PC-9 (cell line): ENCODE data around the gene RHOBTB1. TPM values are rescaled to one million over a fixed set of nuclear protein-coding genes. Genes with fewer than 3 reads are reported as not detected.

ENCODE experiments used
- BruUV-seq: library from RNA; stranded (reverse); fragments of 400-500 nt; replicated peaks from 2 replicates; lab custom pipeline; 2021; lab: Mats Ljungman, UMichigan
- CTCF ChIA-PET: fragments of 300-600 bp; sonication (Branson Sonifier 250); formaldehyde crosslinking; loops from one replicate; lab custom pipeline; 2022; ENCODE audit warnings: antibody characterized with exemption; lab: Charles Lee
- POLR2A ChIA-PET: fragments of 300-600 bp; sonication (Branson Sonifier 250); formaldehyde crosslinking; loops from one replicate; lab custom pipeline; 2022; ENCODE audit warnings: antibody characterized with exemption; ENCODE audit not compliant: unreplicated experiment; lab: Charles Lee
- DNase-seq, 2 experiments: peaks; one replicate each; pipeline versions ENCODE4 v3.0.0 to v3.0.0-alpha.2; 2015 to 2022; ENCODE audit warnings: mixed read lengths in 1 of 2
- H2AFZ ChIP-seq: fragments of 200-600 bp; sonication (generic); 2 replicates; pipeline ENCODE4 v1.8.1; 2017; ENCODE audit warnings: antibody characterized with exemption
- H3F3A ChIP-seq: fragments of 200-600 bp; sonication (generic); 2 replicates; pipeline ENCODE4 v1.8.1; 2017; ENCODE audit warnings: antibody characterized with exemption, mild to moderate bottlenecking, low read depth; ENCODE audit not compliant: insufficient read depth
- H3K27ac ChIP-seq: fragments of 200-600 bp; sonication (generic); 2 replicates; pipeline ENCODE4 v1.6.1; 2016; ENCODE audit warnings: mixed run types
- H3K27me3 ChIP-seq: fragments of 200-600 bp; sonication (generic); 2 replicates; pipeline ENCODE4 v1.6.1; 2016; ENCODE audit warnings: low read depth, mixed run types; ENCODE audit not compliant: insufficient read depth
- H3K36me3 ChIP-seq: fragments of 200-600 bp; sonication (generic); 2 replicates; pipeline ENCODE4 v1.6.1; 2016; ENCODE audit warnings: low read depth, mixed run types
- H3K4me1 ChIP-seq: fragments of 200-600 bp; sonication (generic); replicated peaks from 2 replicates; pipeline ENCODE4 v1.6.1; 2016; ENCODE audit warnings: mixed run types; ENCODE audit not compliant: insufficient read depth
- H3K4me2 ChIP-seq: fragments of 200-600 bp; sonication (generic); 2 replicates; pipeline ENCODE4 v1.6.1; 2017; ENCODE audit warnings: mixed run types
- H3K4me3 ChIP-seq: fragments of 200-600 bp; sonication (generic); 2 replicates; pipeline ENCODE4 v1.6.1; 2016; ENCODE audit warnings: mixed run types
- H3K79me2 ChIP-seq: fragments of 200-600 bp; sonication (generic); 2 replicates; pipeline ENCODE4 v1.6.1; 2017; ENCODE audit warnings: low read depth, mixed run types
- H3K9me2 ChIP-seq: fragments of 200-600 bp; sonication (generic); 2 replicates; pipeline ENCODE4 v1.8.1; 2017; ENCODE audit warnings: mild to moderate bottlenecking; ENCODE audit not compliant: insufficient read depth
- H3K9me3 ChIP-seq: fragments of 200-600 bp; sonication (generic); 2 replicates; pipeline ENCODE4 v1.8.1; 2016; ENCODE audit warnings: low read depth; ENCODE audit not compliant: insufficient read depth
- H4K20me1 ChIP-seq: fragments of 200-600 bp; sonication (generic); 2 replicates; pipeline ENCODE4 v1.8.1; 2017; ENCODE audit not compliant: insufficient read depth
- EZH2 ChIP-seq: fragments of 200-600 bp; sonication (generic); IDR thresholded peaks from 2 replicates; pipeline ENCODE4 v1.8.0; 2017; ENCODE audit warnings: antibody characterized with exemption, low read depth
- intact Hi-C: fragments of 100-400 bp; cut with micrococcal nuclease; formaldehyde crosslinking; loops from one replicate; pipeline ENCODE4 v1.10.0; 2022; ENCODE audit not compliant: unreplicated experiment
- total RNA-seq: library from RNA; stranded (reverse); gene quantifications from 2 replicates; pipeline ENCODE4 v1.2.3, GENCODE V29; 2021
- TF ChIP-seq, protein P1 (sequence below): fragments of 200-600 bp; sonication (generic); conservative IDR thresholded peaks from 2 replicates; pipeline ENCODE4 v1.6.1; 2017; ENCODE audit warnings: mixed run types, antibody characterized with exemption, mild to moderate bottlenecking, moderate library complexity

The RHOBTB1 gene
- total RNA-seq, 1 experiment from 2014 or later, result 5.2 TPM

DNA sequence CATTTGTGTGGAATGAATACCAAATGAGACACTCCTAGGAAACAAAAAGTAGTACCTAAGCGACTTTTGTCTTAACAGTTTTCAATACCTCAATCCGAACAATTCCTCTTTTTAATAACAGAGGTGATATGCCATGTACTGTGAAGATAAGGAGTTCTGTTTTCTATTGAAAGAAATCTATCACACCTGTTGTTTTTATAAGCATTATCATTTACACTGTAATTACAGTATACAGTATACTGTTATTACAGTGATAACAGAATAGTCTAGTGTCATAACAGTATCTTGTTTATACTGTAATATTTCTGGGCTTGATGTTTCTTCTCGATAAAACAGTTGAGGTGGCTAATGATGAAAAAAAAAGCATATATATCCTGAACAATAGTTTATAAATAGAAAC is 9.4 kb upstream of the RHOBTB1 start:
- Histone ChIP-seq H3K9me3 (no peaks in the 10 kb centered on the region; the same call in 1 of the 2 replicates), H3K4me1 (peaks cover 37% of the 10 kb centered on the region), H3K27ac (no peak overlapping the region), H3K27me3 (no peaks in the 10 kb centered on the region), H3K79me2 (no peaks in the 10 kb centered on the region), H4K20me1 (no peaks in the 10 kb centered on the region), H3K36me3 (no peaks in the 10 kb centered on the region), H3F3A (peaks cover 16% of the 10 kb centered on the region), H3K4me3 (no peak overlapping the region), H2AFZ (peak overlapping the region; percentile 14; the same call in 1 of the 2 replicates), H3K4me2 (no peak overlapping the region), H3K9me2 (no peaks in the 10 kb centered on the region)
- intact Hi-C loops, result no loop called here
- CTCF ChIA-PET, result interaction anchor here (0.6 kb wide), 1 partner anchor 1856 kb away, joined by 3 read pairs; no protein-coding TSS in a partner anchor
- TF ChIP-seq EZH2, result no peak
- TF ChIP-seq, protein P1, sequence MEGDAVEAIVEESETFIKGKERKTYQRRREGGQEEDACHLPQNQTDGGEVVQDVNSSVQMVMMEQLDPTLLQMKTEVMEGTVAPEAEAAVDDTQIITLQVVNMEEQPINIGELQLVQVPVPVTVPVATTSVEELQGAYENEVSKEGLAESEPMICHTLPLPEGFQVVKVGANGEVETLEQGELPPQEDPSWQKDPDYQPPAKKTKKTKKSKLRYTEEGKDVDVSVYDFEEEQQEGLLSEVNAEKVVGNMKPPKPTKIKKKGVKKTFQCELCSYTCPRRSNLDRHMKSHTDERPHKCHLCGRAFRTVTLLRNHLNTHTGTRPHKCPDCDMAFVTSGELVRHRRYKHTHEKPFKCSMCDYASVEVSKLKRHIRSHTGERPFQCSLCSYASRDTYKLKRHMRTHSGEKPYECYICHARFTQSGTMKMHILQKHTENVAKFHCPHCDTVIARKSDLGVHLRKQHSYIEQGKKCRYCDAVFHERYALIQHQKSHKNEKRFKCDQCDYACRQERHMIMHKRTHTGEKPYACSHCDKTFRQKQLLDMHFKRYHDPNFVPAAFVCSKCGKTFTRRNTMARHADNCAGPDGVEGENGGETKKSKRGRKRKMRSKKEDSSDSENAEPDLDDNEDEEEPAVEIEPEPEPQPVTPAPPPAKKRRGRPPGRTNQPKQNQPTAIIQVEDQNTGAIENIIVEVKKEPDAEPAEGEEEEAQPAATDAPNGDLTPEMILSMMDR, result no peak
- BruUV-seq, result no TSS peak
- POLR2A ChIA-PET, result no interaction called here
- DNase-seq, result no peak

DNA sequence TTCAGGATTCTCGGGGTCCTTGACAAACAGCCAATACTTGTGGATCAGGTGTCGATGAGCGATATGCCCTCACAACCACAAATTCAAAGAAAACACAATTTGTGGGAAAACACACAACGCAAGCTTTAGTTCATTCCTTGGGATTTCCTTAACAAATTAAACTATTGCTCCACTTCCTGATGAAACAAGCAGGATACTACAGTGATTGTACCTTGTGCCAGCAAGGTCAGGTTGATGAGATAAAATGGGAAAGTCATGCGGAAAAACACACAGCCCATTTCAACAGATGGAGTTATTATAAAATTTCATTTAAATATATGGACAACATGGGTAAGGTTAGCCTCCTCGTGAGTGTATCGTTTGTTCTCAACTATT is 8.8 kb upstream of the RHOBTB1 start:
- intact Hi-C loops, result no loop called here
- no peaks in the 10 kb centered on the region for H3K36me3 ChIP-seq
- H3K27me3 ChIP-seq, result no peaks in the 10 kb centered on the region
- H3K4me3 ChIP-seq, result no peak overlapping the region
- BruUV-seq, result no TSS peak
- peak in 1 of 2 experiments; percentile 50 for DNase-seq
- no peaks in the 10 kb centered on the region for H3K9me2 ChIP-seq
- ChIA-PET CTCF (no interaction called here), POLR2A (no interaction called here)
- peaks cover 37% of the 10 kb centered on the region for H3K4me1 ChIP-seq
- H3K9me3 ChIP-seq, result no peaks in the 10 kb centered on the region; the same call in 1 of the 2 replicates
- no peak overlapping the region; the same call in 1 of the 2 replicates for H3K4me2 ChIP-seq
- peak overlapping the region; percentile 27; the same call in 1 of the 2 replicates for H3K27ac ChIP-seq
- no peaks in the 10 kb centered on the region for H3K79me2 ChIP-seq
- peaks cover 16% of the 10 kb centered on the region for H3F3A ChIP-seq
- no peaks in the 10 kb centered on the region for H4K20me1 ChIP-seq
- H2AFZ ChIP-seq, result peak overlapping the region; percentile 14
- TF ChIP-seq, protein P1, result no peak
- TF ChIP-seq EZH2, result no peak

DNA sequence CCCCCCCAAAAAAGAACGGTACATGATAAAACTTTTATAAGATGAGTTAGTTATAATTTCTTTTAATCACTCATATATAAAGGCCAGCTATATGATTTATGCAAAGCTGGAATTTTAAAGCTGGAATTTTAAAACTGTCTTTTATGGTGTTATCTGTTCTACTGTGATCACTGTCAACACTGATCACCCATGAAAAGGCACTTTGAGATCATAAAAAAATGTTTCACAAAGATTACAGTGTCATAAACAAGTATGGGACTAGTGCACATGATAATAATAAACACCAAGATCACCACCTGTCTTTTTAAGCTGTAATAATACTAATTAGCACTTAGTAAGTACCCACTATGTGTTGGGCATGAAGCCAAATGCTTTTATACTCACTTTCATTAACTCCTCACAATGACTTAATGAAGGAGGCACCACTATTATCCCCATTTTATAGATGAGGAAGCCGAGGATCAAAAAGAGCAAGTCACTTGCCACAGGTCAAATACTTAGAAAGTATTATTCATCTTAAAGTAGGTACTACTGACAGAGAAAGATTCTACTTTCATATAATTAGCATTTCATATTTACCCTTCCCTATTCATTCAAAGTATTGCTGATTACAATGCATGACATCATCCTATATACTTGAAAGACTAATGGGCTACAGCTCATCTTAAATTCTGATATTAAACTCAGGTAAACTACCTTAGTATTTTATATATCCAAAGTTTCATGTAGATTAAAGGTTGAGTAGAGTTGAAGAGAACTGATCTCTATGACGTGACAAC is 8.3 kb upstream of the RHOBTB1 start:
- H2AFZ ChIP-seq, result peak overlapping the region; percentile 14
- H3K9me3 ChIP-seq, result no peaks in the 10 kb centered on the region; the same call in 1 of the 2 replicates
- no peaks in the 10 kb centered on the region for H3K9me2 ChIP-seq
- H3K79me2 ChIP-seq, result no peaks in the 10 kb centered on the region
- H3K27ac ChIP-seq, result peak overlapping the region; percentile 27; the same call in 1 of the 2 replicates
- POLR2A ChIA-PET, result interaction anchor here (0.6 kb wide), 1 partner anchor 1431 kb away, joined by 3 read pairs; no protein-coding TSS in a partner anchor
- CTCF ChIA-PET, result no interaction called here
- H3F3A ChIP-seq, result peaks cover 16% of the 10 kb centered on the region
- no TSS peak for BruUV-seq
- H3K36me3 ChIP-seq, result no peaks in the 10 kb centered on the region
- intact Hi-C loops, result no loop called here
- no peak for DNase-seq
- no peaks in the 10 kb centered on the region for H4K20me1 ChIP-seq
- H3K27me3 ChIP-seq, result no peaks in the 10 kb centered on the region
- no peak overlapping the region for H3K4me3 ChIP-seq
- no peak overlapping the region; the same call in 1 of the 2 replicates for H3K4me2 ChIP-seq
- H3K4me1 ChIP-seq, result peaks cover 35% of the 10 kb centered on the region
- no peak for TF ChIP-seq EZH2
- TF ChIP-seq, protein P1, result no peak
